IPS-15b (cell line): ENCODE measurements around the gene PET100.

Source experiments
- H3K27me3 ChIP-seq: one replicate; pipeline ENCODE4 v1.6.1; 2013; ENCODE audit warnings: low read length; ENCODE audit not compliant: control insufficient read depth, insufficient read depth
- H3K36me3 ChIP-seq: one replicate; pipeline ENCODE4 v1.6.1; 2013; ENCODE audit warnings: low read length; ENCODE audit not compliant: control insufficient read depth, insufficient read depth
- H3K4me1 ChIP-seq: one replicate; pipeline ENCODE4 v1.6.1; 2013; ENCODE audit warnings: mild to moderate bottlenecking, low read length; ENCODE audit not compliant: control insufficient read depth, insufficient read depth
- H3K4me3 ChIP-seq: one replicate; pipeline ENCODE4 v1.5.1; 2013; ENCODE audit warnings: low read depth, low read length
- H3K9ac ChIP-seq: one replicate; pipeline ENCODE4 v1.6.1; 2013; ENCODE audit warnings: low read depth, mild to moderate bottlenecking, low read length
- H3K9me3 ChIP-seq: one replicate; pipeline ENCODE4 v1.6.1; 2013; ENCODE audit warnings: mild to moderate bottlenecking, low read length; ENCODE audit not compliant: control insufficient read depth, insufficient read depth

The PET100 gene

GRCh38 chr19:7679771-7680605 lies 50.4 kb downstream of the PET100 start:
- peaks cover 2% of the 10 kb centered on the region for H3K4me1 ChIP-seq
- no peak overlapping the region for H3K9ac ChIP-seq
- peaks cover 8% of the 10 kb centered on the region for H3K27me3 ChIP-seq
- H3K4me3 ChIP-seq, result peak overlapping the region; percentile 82
- peaks cover 12% of the 10 kb centered on the region for H3K36me3 ChIP-seq
- no peaks in the 10 kb centered on the region for H3K9me3 ChIP-seq

DNA sequence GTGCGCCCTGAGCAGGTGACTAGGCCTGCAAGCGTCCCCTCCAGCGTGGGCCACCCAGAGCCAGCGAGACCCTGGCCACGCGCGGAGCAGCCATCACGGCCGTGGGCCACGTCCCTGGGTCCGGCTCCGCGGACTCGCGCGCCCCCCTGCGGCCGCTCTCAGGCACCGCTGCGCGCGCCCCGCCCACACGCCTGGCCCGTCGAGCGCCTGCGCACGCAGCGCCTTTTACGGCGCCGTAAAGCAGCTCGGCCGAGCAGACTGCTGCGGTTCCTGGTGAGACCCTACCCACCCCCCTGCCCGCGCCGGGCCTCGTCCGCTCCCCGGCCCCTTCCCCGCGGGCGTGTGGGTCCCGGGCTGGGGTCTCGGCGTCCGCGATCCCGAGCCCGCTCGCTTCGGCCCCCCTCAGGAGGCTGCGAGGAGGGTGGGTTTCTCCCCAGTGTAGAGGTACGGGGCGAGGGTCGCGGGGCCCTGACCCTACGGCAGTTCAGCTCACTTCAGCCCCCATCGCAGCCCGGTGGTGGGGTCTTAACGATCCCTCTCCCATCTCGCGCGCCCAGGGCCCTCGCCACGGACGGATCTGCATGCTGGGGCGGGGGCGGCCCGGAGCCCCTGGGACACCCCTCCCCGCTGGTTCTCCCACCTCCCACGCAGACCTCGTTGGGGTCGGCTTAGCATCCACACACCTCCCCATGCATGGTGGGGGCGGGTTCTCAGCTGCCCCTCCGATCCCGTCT lies 51.2 kb downstream of the PET100 start, which contains the start of gene TRAPPC5:
Gene TRAPPC5 (plus strand): TSS at position 228 of the 734 bp plus-strand sequence. CDS start 1,421 bp downstream, outside the sequence.
- no peaks in the 10 kb centered on the region for H3K9me3 ChIP-seq
- peak within 1 kb of the TSS; percentile 82 for H3K4me3 ChIP-seq
- peaks cover 8% of the 10 kb centered on the region for H3K27me3 ChIP-seq
- peaks cover 7% of the 10 kb centered on the region for H3K4me1 ChIP-seq
- peaks cover 12% of the 10 kb centered on the region for H3K36me3 ChIP-seq
- H3K9ac ChIP-seq, result peak within 1 kb of the TSS; percentile 70
